KMS-11 (cell line): ENCODE results near the gene UNG.

Experiments
- H2AFZ ChIP-seq: fragments of 200-600 bp; sonication (generic); 2 replicates; pipeline ENCODE4 v1.6.1; 2016; ENCODE audit warnings: antibody characterized with exemption, mixed run types, low read depth
- H3K27ac ChIP-seq: fragments of 200-600 bp; sonication (generic); 2 replicates; pipeline ENCODE4 v1.6.1; 2016; ENCODE audit warnings: mild to moderate bottlenecking, mixed run types
- H3K27me3 ChIP-seq: fragments of 200-600 bp; sonication (generic); 2 replicates; pipeline ENCODE4 v1.6.1; 2017; ENCODE audit warnings: mild to moderate bottlenecking, low read depth, mixed run types, moderate library complexity; ENCODE audit not compliant: insufficient read depth
- H3K36me3 ChIP-seq: fragments of 200-600 bp; sonication (generic); 2 replicates; pipeline ENCODE4 v1.6.1; 2017; ENCODE audit warnings: mild to moderate bottlenecking, mixed run types; ENCODE audit not compliant: insufficient read depth
- H3K4me1 ChIP-seq: fragments of 200-600 bp; sonication (generic); 2 replicates; pipeline ENCODE4 v1.6.1; 2016; ENCODE audit warnings: mild to moderate bottlenecking, low read depth, mixed run types; ENCODE audit not compliant: poor library complexity, severe bottlenecking
- H3K4me2 ChIP-seq: fragments of 200-600 bp; sonication (generic); 2 replicates; pipeline ENCODE4 v1.7.0; 2016; ENCODE audit warnings: mild to moderate bottlenecking, mixed run types
- H3K4me3 ChIP-seq: fragments of 200-600 bp; sonication (generic); IDR thresholded peaks from 2 replicates; pipeline ENCODE4 v1.6.1; 2017; ENCODE audit warnings: low read depth, low read length, mixed read lengths; ENCODE audit not compliant: insufficient read depth
- H3K79me2 ChIP-seq: fragments of 200-600 bp; sonication (generic); 2 replicates; pipeline ENCODE4 v1.6.1; 2016; ENCODE audit warnings: low read depth, mixed run types; ENCODE audit not compliant: insufficient read depth
- H3K9ac ChIP-seq: fragments of 200-600 bp; sonication (generic); 2 replicates; pipeline ENCODE4 v1.6.1; 2016; ENCODE audit warnings: mild to moderate bottlenecking, mixed run types
- H4K20me1 ChIP-seq: fragments of 200-600 bp; sonication (generic); 2 replicates; pipeline ENCODE4 v1.6.1; 2016; ENCODE audit warnings: mild to moderate bottlenecking, mixed run types; ENCODE audit not compliant: insufficient read depth
- CTCF ChIP-seq: fragments of 200-600 bp; sonication (generic); conservative IDR thresholded peaks from 2 replicates; pipeline ENCODE4 v1.6.1; 2017; ENCODE audit warnings: low read depth, mild to moderate bottlenecking, antibody characterized with exemption, low read length, moderate library complexity, mixed read lengths

Gene UNG

GRCh38 chr12:109160433-109160832 lies 63.0 kb downstream of the UNG start:
- Histone ChIP-seq H3K79me2 (no peaks in the 10 kb centered on the region), H3K4me1 (no peaks in the 10 kb centered on the region), H4K20me1 (no peaks in the 10 kb centered on the region), H3K36me3 (no peaks in the 10 kb centered on the region), H3K27me3 (no peaks in the 10 kb centered on the region), H3K4me2 (no peak overlapping the region), H3K27ac (no peak overlapping the region), H3K4me3 (no peak overlapping the region), H2AFZ (no peak overlapping the region), H3K9ac (no peak overlapping the region)
- no peak for TF ChIP-seq CTCF
